Measurements from ENCODE around the gene TAS1R3. TPM values are rescaled to one million over a fixed set of nuclear protein-coding genes. Genes with fewer than 3 reads are reported as not detected.
A peak's percentile ranks its signal among the peaks of the same experiment; 100 is the strongest.

TAS1R3 gene
- total and polyA plus RNA-seq, 2 donors (not counting 1 experiment from before 2014, with no cell fraction given), result 4.1 to 11.7 TPM

GRCh38 chr1:1299686-1300351 lies 31.3 kb upstream of the TAS1R3 start:
- H3K27ac Mint-ChIP-seq, result no peak overlapping the region
- no peaks in the 10 kb centered on the region for H3K27me3 ChIP-seq (replicated peaks in 1 of 4; ENCODE audit: control extremely low read depth in 1 of 4, control insufficient read depth in 3 of 4, insufficient read depth in 4 of 4, low read length in 3 of 4)
- DNase-seq (peak; percentile 54), ATAC-seq (ENCODE audit: low read depth) (peak; percentile 67)
- peaks cover 9% of the 10 kb centered on the region for H3K4me1 Mint-ChIP-seq
- H4K20me1 ChIP-seq (ENCODE audit: control insufficient read depth, insufficient read depth, low read length, poor library complexity, severe bottlenecking), result peaks cover 22% of the 10 kb centered on the region
- TF ChIP-seq EZH2 (IDR thresholded peaks at IDR 0.05; ENCODE audit: borderline replicate concordance, insufficient read depth, low read depth, low read length, poor library complexity, severe bottlenecking) (no peak), CTCF (IDR thresholded peaks at IDR 0.05) (peak; percentile 59)
- no peak overlapping the region for H3K4me3 Mint-ChIP-seq
- peaks cover 4 to 13% of the 10 kb centered on the region in 2 donors for H3K4me1 ChIP-seq (ENCODE audit: control insufficient read depth in 2 of 2, insufficient read depth in 2 of 2, low read length in 2 of 2)
- H3K4me2 ChIP-seq (replicated peaks; ENCODE audit: low read depth, low read length, poor library complexity, severe bottlenecking), result no peak overlapping the region
- CTCF ChIA-PET, result interaction anchor here (1.0 to 2.2 kb wide), 2 partner anchors 8 to 316 kb away, joined by 3 to 9 read pairs; no protein-coding TSS in a partner anchor
- H3K4me3 ChIP-seq (ENCODE audit: control extremely low read depth in 1 of 5, extremely low read depth in 1 of 5, insufficient read depth in 1 of 5, low read depth in 2 of 5, low read length in 4 of 5), result no peak overlapping the region
- H3K9me3 ChIP-seq (ENCODE audit: control extremely low read depth in 1 of 3, control insufficient read depth in 2 of 3, insufficient read depth in 1 of 3, low read length in 2 of 3), result no peaks in the 10 kb centered on the region
- H3K27me3 Mint-ChIP-seq, result no peaks in the 10 kb centered on the region
- peaks cover 12% of the 10 kb centered on the region for H3K79me2 ChIP-seq (ENCODE audit: control insufficient read depth, insufficient read depth, low read length)
- no peak overlapping the region for H3K27ac ChIP-seq (ENCODE audit: low read length in 2 of 2)
- intact Hi-C loops (cut with micrococcal nuclease), result no loop called here
- H2AFZ ChIP-seq (ENCODE audit: insufficient read depth, low read depth, low read length, poor library complexity, severe bottlenecking), result no peak overlapping the region
- H3K9me3 Mint-ChIP-seq (ENCODE audit: insufficient read depth), result no peaks in the 10 kb centered on the region
- 88% methylated on average over 17 of the region's 22 CpGs for WGBS (ENCODE audit: insufficient coverage)
- POLR2A ChIA-PET, result no interaction called here
- H3K36me3 ChIP-seq (replicated peaks in 1 of 2; ENCODE audit: control extremely low read depth in 1 of 2, control insufficient read depth in 1 of 2, extremely low read depth in 1 of 2, insufficient read depth in 2 of 2, low read length in 1 of 2), result no peaks in the 10 kb centered on the region
- no peak overlapping the region for H3K9ac ChIP-seq (ENCODE audit: low read length)

- DNase-seq (no peak), ATAC-seq (ENCODE audit: low read depth) (no peak)
- Histone ChIP-seq H3K4me3 (ENCODE audit: control extremely low read depth in 1 of 5, extremely low read depth in 1 of 5, insufficient read depth in 1 of 5, low read depth in 2 of 5, low read length in 4 of 5) (no peak overlapping the region), H4K20me1 (ENCODE audit: control insufficient read depth, insufficient read depth, low read length, poor library complexity, severe bottlenecking) (peaks cover 27% of the 10 kb centered on the region), H3K27me3 (replicated peaks in 1 of 4; ENCODE audit: control extremely low read depth in 1 of 4, control insufficient read depth in 3 of 4, insufficient read depth in 4 of 4, low read length in 3 of 4) (no peaks in the 10 kb centered on the region), H2AFZ (ENCODE audit: insufficient read depth, low read depth, low read length, poor library complexity, severe bottlenecking) (no peak overlapping the region), H3K27ac (ENCODE audit: low read length in 2 of 2) (no peak overlapping the region), H3K9me3 (ENCODE audit: control extremely low read depth in 1 of 3, control insufficient read depth in 2 of 3, insufficient read depth in 1 of 3, low read length in 2 of 3) (no peaks in the 10 kb centered on the region), H3K4me1 (ENCODE audit: control insufficient read depth in 2 of 2, insufficient read depth in 2 of 2, low read length in 2 of 2) (peaks cover 9 to 18% of the 10 kb centered on the region in 2 donors), H3K36me3 (replicated peaks in 1 of 2; ENCODE audit: control extremely low read depth in 1 of 2, control insufficient read depth in 1 of 2, extremely low read depth in 1 of 2, insufficient read depth in 2 of 2, low read length in 1 of 2) (no peaks in the 10 kb centered on the region), H3K79me2 (ENCODE audit: control insufficient read depth, insufficient read depth, low read length) (peaks cover 17% of the 10 kb centered on the region), H3K9ac (ENCODE audit: low read length) (no peak overlapping the region), H3K4me2 (replicated peaks; ENCODE audit: low read depth, low read length, poor library complexity, severe bottlenecking) (no peak overlapping the region)
- Mint-ChIP-seq H3K4me3 (no peak overlapping the region), H3K9me3 (ENCODE audit: insufficient read depth) (no peaks in the 10 kb centered on the region), H3K27ac (no peak overlapping the region), H3K4me1 (peaks cover 12% of the 10 kb centered on the region), H3K27me3 (no peaks in the 10 kb centered on the region)
- CTCF ChIA-PET, result interaction anchor here (0.7 to 2.2 kb wide), 3 partner anchors 9 to 317 kb away, joined by 3 to 9 read pairs (median 3); no protein-coding TSS in a partner anchor
- POLR2A ChIA-PET, result no interaction called here
- intact Hi-C loops (cut with micrococcal nuclease), result no loop called here
- no peak for TF ChIP-seq EZH2 (IDR thresholded peaks at IDR 0.05; ENCODE audit: borderline replicate concordance, insufficient read depth, low read depth, low read length, poor library complexity, severe bottlenecking)
- no peak for TF ChIP-seq CTCF (IDR thresholded peaks at IDR 0.05)
- WGBS (ENCODE audit: insufficient coverage), result 94% methylated on average over 12 of the region's 12 CpGs
Measured at GRCh38 chr1:1300352-1300739, 30.7 kb upstream of the TAS1R3 start.
